DOHH2 (cell line): ENCODE measurements around the gene LIMS1.

Experiments used
- CTCF ChIP-seq: fragments of 200-600 bp; sonication (generic); IDR thresholded peaks from one replicate; pipeline ENCODE4 v1.5.1; 2014; ENCODE audit warnings: antibody characterized with exemption, mild to moderate bottlenecking, low read depth, low read length; ENCODE audit not compliant: poor library complexity, severe bottlenecking
- EZH2phosphoT487 ChIP-seq: fragments of 200-600 bp; sonication (generic); IDR thresholded peaks from 2 replicates; pipeline ENCODE4 v1.6.1; 2017; ENCODE audit warnings: borderline replicate concordance, mild to moderate bottlenecking, antibody characterized with exemption, low read length, moderate library complexity, mixed read lengths

GRCh38 chr2:108633409-108633808 lies 99.1 kb downstream of the LIMS1 start:
- TF ChIP-seq CTCF (no peak), EZH2phosphoT487 (no peak)
